Measurements from ENCODE around the gene NUDT14. TPM values are rescaled to one million over a fixed set of nuclear protein-coding genes. Genes with fewer than 3 reads are reported as not detected.
A peak's percentile ranks its signal among the peaks of the same experiment; 100 is the strongest.

The NUDT14 gene
- total RNA-seq, 2 donors from 2014 or later, result 32.9 to 36.5 TPM

GRCh38 chr14:105185001-105185400 lies 3.9 kb upstream of the NUDT14 start:
- H3K4me3 ChIP-seq, result no peak overlapping the region
- TF ChIP-seq CTCF (IDR thresholded peaks at IDR 0.05) (no peak), POLR2A (IDR thresholded peaks at IDR 0.05) (no peak), POLR2AphosphoS5 (IDR thresholded peaks at IDR 0.05) (no peak)
- no peaks in the 10 kb centered on the region for H3K9me3 ChIP-seq
- no peaks in the 10 kb centered on the region for H3K27me3 ChIP-seq (replicated peaks; ENCODE audit: insufficient read depth)
- 79% methylated on average over 18 of the region's 18 CpGs for WGBS
- H3K4me1 ChIP-seq (replicated peaks), result peaks cover 6% of the 10 kb centered on the region
- no peak for DNase-seq (ENCODE audit: low spot score)
- intact Hi-C loops (cut with DNase I), result no loop called here
- H3K36me3 ChIP-seq, result no peaks in the 10 kb centered on the region
- H3K27ac ChIP-seq, result no peak overlapping the region

GRCh38 chr14:105184461-105184860 lies 3.3 kb upstream of the NUDT14 start:
- H3K27ac ChIP-seq, result no peak overlapping the region
- H3K4me3 ChIP-seq, result no peak overlapping the region
- no peaks in the 10 kb centered on the region for H3K9me3 ChIP-seq
- WGBS, result 76% methylated on average over 9 of the region's 9 CpGs
- no peaks in the 10 kb centered on the region for H3K36me3 ChIP-seq
- no peak for TF ChIP-seq CTCF (IDR thresholded peaks at IDR 0.05)
- no peak for TF ChIP-seq POLR2A (IDR thresholded peaks at IDR 0.05)
- TF ChIP-seq POLR2AphosphoS5 (IDR thresholded peaks at IDR 0.05), result no peak
- intact Hi-C loops (cut with DNase I), result no loop called here
- H3K27me3 ChIP-seq (replicated peaks; ENCODE audit: insufficient read depth), result no peaks in the 10 kb centered on the region
- H3K4me1 ChIP-seq (replicated peaks), result peaks cover 6% of the 10 kb centered on the region
- no peak for DNase-seq (ENCODE audit: low spot score)

GRCh38 chr14:105182296-105183020 lies 1.3 kb upstream of the NUDT14 start:
- Histone ChIP-seq H3K4me1 (replicated peaks) (peaks cover 6% of the 10 kb centered on the region), H3K27me3 (replicated peaks; ENCODE audit: insufficient read depth) (no peaks in the 10 kb centered on the region), H3K36me3 (no peaks in the 10 kb centered on the region), H3K4me3 (no peak overlapping the region), H3K9me3 (no peaks in the 10 kb centered on the region), H3K27ac (no peak overlapping the region)
- WGBS, result 67% methylated on average over 24 of the region's 25 CpGs
- intact Hi-C loops (cut with DNase I), result no loop called here
- TF ChIP-seq CTCF (IDR thresholded peaks at IDR 0.05), result no peak
- no peak for TF ChIP-seq POLR2A (IDR thresholded peaks at IDR 0.05)
- no peak for TF ChIP-seq POLR2AphosphoS5 (IDR thresholded peaks at IDR 0.05)
- DNase-seq (ENCODE audit: low spot score), result no peak

- WGBS, result 56% methylated on average over 10 of the region's 21 CpGs
- H3K27ac ChIP-seq, result no peak overlapping the region
- H3K4me3 ChIP-seq, result peak overlapping the region; percentile 50 to 61
- H3K27me3 ChIP-seq (replicated peaks; ENCODE audit: insufficient read depth), result no peaks in the 10 kb centered on the region
- DNase-seq (ENCODE audit: low spot score), result no peak
- H3K4me1 ChIP-seq (replicated peaks), result peaks cover 6% of the 10 kb centered on the region
- no peaks in the 10 kb centered on the region for H3K9me3 ChIP-seq
- intact Hi-C loops (cut with DNase I), result no loop called here
- H3K36me3 ChIP-seq, result no peaks in the 10 kb centered on the region
- TF ChIP-seq CTCF (IDR thresholded peaks at IDR 0.05), result no peak
- no peak for TF ChIP-seq POLR2A (IDR thresholded peaks at IDR 0.05)
- no peak for TF ChIP-seq POLR2AphosphoS5 (IDR thresholded peaks at IDR 0.05)
Observed at GRCh38 chr14:105181549-105182295, 610 bp upstream of the NUDT14 start.

Data from prostate gland (tissue), 2 donors.